D341Med (cell line): ENCODE results near the gene METTL22.
A peak's percentile ranks its signal among the peaks of the same experiment; 100 is the strongest.

Experiments
- DNase-seq: peaks from one replicate; pipeline ENCODE4 v3.0.0; 2012; ENCODE audit warnings: low spot score

Gene METTL22

DNA sequence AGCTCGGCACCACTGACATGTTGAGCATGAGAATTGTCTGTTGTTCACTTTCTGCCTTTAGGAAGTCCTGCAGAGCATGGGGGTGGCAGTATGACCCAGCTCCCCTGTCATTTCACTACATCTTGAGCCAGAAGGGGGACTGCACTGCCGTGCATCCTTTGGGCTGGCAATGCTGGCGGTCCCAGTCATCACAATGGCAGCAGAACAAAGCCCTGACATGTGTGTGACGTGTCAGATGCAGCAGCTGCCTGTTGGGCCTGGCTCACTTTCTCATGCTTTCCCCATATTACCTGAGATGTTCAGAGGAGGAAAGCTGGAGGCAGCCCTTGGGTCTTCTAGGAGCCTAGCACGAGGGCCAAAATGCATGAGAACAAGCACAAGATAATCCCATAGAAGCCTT is 46.6 kb downstream of the METTL22 start:
- no peak for DNase-seq

DNA sequence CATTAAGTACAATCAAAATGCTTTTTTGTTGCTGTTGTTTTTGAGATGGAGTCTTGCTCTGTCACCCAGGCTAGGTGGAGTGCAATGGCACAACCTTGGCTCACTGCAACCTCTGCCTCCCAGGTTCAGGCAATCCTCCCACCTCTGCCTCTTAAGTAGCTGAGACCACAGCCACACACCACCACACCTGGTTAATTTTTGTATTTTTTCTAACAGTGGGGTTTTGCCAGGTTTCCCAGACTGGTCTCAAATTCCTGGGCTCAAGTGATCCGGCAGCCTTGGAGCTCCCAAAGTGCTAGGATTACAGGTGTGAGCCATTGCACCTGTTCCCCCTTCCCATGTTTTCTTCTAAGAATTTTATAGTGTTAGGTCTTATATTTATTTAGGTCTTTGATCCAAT is 48.0 kb downstream of the METTL22 start:
- no peak for DNase-seq

- no peak for DNase-seq
Measured at GRCh38 chr16:8670014-8670560, 48.6 kb downstream of the METTL22 start.

DNA sequence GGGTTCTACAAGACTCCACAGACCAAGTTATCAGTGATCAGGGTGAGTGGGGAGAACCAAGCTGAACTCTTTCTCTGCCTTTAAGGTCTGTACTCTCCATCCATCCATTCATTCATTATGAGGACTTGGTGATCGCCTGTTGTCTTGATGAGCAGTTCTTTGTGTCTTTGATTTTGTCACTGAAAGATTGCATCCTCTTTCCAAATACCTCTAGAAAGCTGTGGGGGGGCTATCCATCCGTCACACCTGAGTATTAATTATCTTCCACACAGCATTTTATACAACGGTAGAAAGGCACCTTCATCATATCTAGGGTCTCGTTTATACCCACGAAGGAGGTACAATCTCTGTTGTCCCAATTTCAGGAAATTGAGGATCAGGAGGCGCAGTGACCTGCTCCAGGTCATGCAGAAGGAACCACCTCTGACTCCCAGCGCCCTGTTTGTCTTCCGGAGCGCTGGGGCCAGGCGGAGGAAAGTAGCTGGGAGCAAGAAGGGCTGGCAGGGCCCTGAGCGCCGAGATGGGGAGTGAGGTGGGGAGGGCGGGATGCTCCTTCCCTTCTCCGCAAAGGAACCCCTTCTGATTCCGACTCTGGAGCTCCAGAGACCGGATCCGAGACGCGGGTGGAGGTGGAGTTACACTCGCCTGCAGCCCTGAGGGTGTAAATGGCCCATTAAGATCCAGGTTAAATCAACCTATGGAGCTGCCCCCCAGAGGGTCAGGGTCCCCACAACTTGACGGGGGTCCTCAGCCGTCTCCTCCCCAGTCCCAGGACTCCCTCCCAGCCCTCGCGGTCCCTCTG is 52.3 kb downstream of the METTL22 start:
- no peak for DNase-seq

DNA sequence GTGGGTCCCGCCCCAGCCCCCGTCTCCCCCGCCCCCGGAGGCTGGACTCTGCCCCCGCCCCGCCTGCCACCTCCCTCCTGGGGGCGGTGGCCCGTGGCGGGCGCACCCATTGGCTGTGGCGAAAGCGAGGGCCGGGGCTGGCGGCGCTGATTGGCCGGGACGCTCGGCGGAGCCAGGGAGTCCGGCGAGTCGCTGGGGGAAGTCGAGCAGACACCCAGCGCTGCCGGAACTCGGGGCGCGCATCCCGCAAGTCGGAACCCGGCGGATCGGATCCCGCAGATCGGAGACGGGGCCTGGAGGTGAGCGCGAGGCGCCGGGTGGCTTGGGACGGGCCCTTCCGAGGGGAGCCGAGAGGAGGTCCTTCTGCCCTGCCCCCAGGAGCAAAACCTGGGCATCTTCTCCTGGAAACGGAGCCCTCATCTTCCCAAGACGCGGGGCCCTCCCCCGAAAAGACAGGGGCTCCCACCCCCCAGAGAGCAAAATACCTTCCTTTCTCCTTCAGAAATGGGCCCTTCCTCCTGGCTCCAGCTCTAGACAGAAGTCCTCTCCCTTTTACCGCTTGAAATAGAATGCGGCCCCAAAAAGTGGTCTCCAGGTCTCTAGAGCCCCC is 53.0 kb downstream of the METTL22 start, which contains the start of gene ABAT:
Gene ABAT, plus strand, starts transcription at position 205 of the 610 bp plus-strand sequence. CDS start 61,123 bp downstream, outside the sequence.
- DNase-seq: peak; percentile 94

DNA sequence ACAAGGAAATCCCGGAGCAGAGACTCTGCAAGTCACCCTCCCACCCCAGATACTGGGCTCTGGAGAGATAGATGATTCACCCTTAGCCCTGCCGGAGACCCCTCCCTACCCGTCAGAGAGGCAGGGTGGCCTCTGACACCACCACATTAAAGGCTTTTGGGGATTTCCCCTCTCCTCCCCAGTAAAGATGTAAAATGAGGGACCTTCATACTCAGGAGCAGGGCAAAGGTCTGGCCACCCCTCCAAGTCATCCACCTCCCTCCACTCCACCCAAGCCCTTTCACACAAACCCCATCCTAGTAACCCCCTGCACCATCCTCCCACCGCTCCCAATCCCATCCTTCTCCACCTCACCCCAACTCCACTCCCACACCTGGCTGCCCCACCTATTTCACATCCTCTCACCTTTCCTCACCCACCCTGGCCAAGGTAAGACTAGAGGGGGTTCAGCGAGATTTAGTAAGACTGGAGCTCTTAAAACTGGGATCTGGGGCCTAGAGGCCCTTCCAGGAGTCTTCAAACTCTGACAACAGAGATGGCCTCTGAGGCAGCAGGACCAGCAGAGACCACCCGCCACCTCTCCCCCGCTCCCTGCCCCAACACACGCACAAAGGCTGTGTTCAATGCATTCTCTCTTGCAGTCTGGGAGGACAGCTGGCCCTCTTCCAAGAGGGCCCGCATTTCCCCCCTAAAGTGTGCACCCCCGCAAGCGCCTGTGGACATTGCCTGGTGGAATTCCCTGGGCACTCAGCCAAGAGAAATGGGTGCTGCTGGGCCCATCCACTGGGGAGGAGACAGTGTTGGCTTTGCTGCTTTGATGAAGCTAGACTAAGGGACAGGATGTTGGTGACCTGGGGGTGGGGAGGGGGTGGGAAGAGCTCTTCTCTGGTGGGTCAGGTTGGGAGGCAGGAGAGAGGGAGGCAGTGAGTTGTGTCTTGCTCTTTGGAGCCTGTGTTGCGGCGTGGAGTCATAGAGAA is 54.0 kb downstream of the METTL22 start:
- no peak for DNase-seq

- DNase-seq: no peak
Measured at GRCh38 chr16:8676160-8676547, 54.7 kb downstream of the METTL22 start.

DNA sequence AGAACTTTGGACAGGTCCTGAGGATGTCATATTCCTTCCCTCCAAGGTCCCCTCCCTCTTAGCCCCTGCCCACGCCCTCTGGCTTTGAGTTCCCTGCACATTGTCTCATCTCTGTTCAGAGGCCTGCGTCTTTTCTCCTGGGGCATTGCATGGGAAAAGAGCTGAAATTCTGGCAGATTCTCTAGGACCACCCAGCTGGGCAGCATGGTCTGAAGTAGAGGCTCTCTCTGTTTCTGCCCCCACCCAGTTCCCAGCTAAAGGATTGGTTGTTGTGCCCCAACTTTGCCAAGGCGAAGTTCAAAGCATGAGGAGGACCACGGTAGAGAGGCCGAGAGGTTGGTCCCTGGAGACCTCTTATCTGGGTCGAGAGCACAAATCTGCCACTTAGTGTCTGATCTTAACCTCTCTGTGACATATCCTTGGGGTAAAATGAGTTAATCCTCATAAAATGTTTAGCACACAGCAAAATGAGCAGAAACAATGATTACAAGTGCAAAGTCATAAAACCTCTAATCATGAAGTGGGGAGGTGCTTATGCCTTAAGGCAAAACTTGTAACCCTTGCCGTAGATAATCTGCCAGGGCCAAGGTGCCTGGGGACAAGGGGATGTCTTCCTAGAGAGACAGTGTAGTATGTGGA is 55.4 kb downstream of the METTL22 start:
- DNase-seq: no peak

DNA sequence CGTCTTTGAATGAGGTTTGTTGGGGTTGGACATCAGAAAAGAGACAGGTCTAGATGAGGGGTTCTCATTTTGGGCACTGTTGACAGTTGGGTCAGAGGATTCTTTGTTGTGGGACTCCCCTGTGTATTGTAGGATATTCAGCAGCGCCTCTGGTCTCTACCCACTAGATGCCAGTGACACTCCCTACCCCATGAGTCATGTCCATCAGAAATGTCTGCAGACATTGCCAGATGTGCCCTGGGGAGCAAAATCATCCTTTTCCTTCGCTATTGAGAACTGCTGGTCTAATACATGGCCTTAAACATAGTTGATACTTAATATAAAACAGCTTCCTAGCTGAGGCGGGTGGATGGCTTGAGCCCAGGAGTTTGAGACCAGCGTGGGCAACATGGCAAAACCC is 56.0 kb downstream of the METTL22 start:
- no peak for DNase-seq

- DNase-seq: no peak
Measured at GRCh38 chr16:8678068-8678927, 56.8 kb downstream of the METTL22 start.

GRCh38 chr16:8679151-8679550 is 57.7 kb downstream of the METTL22 start:
- no peak for DNase-seq

DNA sequence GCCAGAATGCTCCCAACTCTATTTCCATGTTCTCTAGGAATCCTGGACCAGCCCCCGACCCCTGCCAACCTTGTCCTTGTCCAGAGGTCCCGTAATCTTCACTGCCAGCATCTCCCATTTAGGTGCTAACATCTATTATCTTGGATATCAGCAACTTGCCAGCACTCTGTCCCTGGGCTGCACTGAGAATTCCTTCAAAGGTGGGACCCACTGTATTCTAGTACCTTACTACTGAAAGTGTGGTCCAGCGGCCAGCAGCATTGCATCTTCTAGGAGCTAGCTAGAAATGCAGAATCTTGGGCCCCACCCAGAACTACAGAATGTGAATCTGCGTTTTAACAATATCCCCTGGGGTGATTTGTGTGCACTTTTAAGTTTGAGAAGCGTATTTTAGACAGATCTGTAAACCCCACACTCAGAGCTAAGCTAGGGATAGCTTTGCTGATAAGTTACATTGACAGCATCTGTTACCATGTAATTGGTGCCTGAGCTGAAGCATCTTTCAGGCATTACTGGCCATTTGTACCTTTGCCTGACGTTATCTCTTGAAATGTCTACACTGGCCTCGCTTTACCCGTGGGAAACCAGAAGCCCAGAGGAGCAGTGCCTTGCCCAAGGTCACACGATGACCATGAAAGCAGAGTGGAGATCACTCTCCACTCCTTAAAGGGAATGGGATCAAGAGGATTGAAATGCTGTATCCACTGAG is 61.2 kb downstream of the METTL22 start:
- no peak for DNase-seq

DNA sequence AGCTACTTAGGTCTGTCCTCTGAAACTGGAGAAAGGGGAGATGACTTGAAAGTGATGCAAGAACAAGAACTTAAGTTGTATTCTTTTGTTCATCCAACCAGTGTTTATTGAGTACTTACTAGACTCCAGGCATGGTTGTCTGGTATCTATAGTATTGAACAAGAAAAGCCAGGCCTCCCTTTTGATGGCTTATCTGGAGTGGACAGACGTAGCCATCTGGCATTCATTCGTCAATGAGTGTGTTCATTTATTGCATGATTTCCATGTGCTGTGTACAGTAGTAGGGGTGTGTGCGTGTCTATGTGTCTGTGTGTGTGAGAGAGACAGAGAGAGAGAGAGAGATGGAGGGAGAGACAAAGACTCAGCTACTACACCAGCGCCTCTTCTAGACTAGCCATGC is 62.1 kb downstream of the METTL22 start:
- no peak for DNase-seq

DNA sequence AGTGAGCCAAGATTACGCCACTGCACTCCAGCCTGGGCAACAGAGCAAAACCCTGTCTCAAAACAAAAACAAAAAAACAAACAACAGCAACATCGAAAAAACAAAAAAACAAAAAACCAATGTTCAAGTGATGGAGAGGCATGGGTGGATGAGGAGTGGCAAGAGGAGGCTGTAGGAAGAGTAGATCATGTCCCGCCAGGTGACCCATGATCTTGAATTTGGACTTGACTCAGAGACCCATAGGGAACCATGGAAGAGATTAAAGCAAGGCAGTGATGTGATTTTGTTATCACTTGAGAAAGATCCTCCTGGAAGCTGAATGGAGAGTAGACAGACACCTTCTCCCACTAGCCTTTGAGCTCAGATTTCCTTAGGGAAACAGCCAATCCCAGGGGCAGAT is 64.1 kb downstream of the METTL22 start:
- DNase-seq: no peak

DNA sequence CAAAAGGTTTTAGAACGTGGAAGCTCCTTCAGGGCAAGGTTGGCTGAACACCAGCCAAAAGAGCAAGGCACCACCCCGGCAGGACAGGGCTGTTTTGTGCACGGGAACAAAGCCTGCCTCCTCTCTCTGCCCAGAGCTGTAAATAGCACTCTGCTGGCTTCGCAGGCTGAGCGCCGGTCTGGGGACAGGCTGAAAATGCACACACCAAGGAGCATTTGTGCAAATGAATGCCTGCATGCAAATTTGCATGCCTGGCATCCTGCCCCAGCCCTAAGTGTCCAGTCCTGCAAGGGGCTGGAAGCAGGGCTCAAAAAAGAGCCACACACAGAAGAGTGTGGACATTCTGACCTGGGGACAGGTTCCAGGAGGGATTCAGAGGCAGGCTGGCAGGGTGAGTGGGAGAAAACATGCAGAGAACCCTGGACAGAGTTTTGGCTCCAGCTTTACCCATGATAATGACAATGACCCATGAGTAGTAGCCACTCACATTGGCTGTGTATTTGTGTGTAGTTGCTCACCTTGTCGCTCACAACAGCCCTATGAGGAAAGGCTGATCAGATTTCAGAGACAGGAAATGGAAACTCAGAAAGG is 64.6 kb downstream of the METTL22 start:
- DNase-seq: no peak

- DNase-seq: no peak
Measured at GRCh38 chr16:8686879-8687278, 65.4 kb downstream of the METTL22 start.

- no peak for DNase-seq
Measured at GRCh38 chr16:8689686-8690085, 68.2 kb downstream of the METTL22 start.

GRCh38 chr16:8691728-8692127 is 70.2 kb downstream of the METTL22 start:
- DNase-seq: no peak
